HepG2 (cell line): ENCODE results near the gene PAMR1.

Experiments used
- DNMT1 ChIP-seq: sonication (generic); formaldehyde crosslinking; IDR thresholded peaks from 2 replicates; pipeline ENCODE4 v1.5.1; 2020; ENCODE audit warnings: mild to moderate bottlenecking, missing genetic modification reagents
- GFI1 ChIP-seq: sonication (generic); formaldehyde crosslinking; IDR thresholded peaks from 2 replicates; pipeline ENCODE4 v1.5.0; 2020; ENCODE audit warnings: missing genetic modification reagents, mild to moderate bottlenecking, borderline replicate concordance
- HNF1B ChIP-seq: sonication (generic); formaldehyde crosslinking; IDR thresholded peaks from 2 replicates; pipeline ENCODE4 v1.5.1; 2020; ENCODE audit warnings: mild to moderate bottlenecking, moderate library complexity, missing genetic modification reagents
- NCOA2 ChIP-seq: sonication (generic); formaldehyde crosslinking; IDR thresholded peaks from 2 replicates; pipeline ENCODE4 v1.8.0; 2022; ENCODE audit warnings: inconsistent platforms
- POLR2A ChIP-seq, 2 experiments: IDR thresholded peaks; 2 replicates each; pipeline ENCODE4 v1.6.1; 2011; ENCODE audit warnings: low read depth in 2 of 2, low read length in 2 of 2, mild to moderate bottlenecking in 1 of 2, moderate library complexity in 1 of 2; ENCODE audit not compliant: insufficient read depth in 1 of 2
- SIN3A ChIP-seq: IDR thresholded peaks from 2 replicates; pipeline ENCODE4 v1.6.1; 2011; ENCODE audit warnings: low read depth, mild to moderate bottlenecking, control low read depth, low read length, borderline replicate concordance
- TGIF2 ChIP-seq: IDR thresholded peaks from 2 replicates; pipeline ENCODE4 v1.6.1; 2016; ENCODE audit warnings: control low read depth, missing compliant biosample characterization
- ZFAT ChIP-seq: sonication (generic); formaldehyde crosslinking; conservative IDR thresholded peaks from 2 replicates; pipeline ENCODE4 v1.8.1; 2023; ENCODE audit warnings: missing genetic modification reagents, inconsistent platforms

- no peak for TF ChIP-seq DNMT1 (CRISPR knock-in tag)
- TF ChIP-seq ZFAT (CRISPR knock-in tag), result no peak
- TF ChIP-seq SIN3A, result no peak
- TF ChIP-seq GFI1 (CRISPR knock-in tag), result no peak
- TF ChIP-seq HNF1B, result no peak
- no peak for TF ChIP-seq POLR2A (IDR thresholded peaks at IDR 0.05; ENCODE audit: insufficient read depth in 1 of 2, low read depth in 2 of 2, low read length in 2 of 2)
- TF ChIP-seq TGIF2 (CRISPR knock-in tag), result no peak
- no peak for TF ChIP-seq NCOA2
Observed at GRCh38 chr11:35477901-35478300, 47.5 kb downstream of the PAMR1 start.
